GM04503 (cell line): ENCODE measurements around the gene MMP3.

Experiments
- DNase-seq: peaks from one replicate; pipeline ENCODE4 v3.0.0-alpha.2; 2012; ENCODE audit warnings: low read depth

MMP3 gene

DNA sequence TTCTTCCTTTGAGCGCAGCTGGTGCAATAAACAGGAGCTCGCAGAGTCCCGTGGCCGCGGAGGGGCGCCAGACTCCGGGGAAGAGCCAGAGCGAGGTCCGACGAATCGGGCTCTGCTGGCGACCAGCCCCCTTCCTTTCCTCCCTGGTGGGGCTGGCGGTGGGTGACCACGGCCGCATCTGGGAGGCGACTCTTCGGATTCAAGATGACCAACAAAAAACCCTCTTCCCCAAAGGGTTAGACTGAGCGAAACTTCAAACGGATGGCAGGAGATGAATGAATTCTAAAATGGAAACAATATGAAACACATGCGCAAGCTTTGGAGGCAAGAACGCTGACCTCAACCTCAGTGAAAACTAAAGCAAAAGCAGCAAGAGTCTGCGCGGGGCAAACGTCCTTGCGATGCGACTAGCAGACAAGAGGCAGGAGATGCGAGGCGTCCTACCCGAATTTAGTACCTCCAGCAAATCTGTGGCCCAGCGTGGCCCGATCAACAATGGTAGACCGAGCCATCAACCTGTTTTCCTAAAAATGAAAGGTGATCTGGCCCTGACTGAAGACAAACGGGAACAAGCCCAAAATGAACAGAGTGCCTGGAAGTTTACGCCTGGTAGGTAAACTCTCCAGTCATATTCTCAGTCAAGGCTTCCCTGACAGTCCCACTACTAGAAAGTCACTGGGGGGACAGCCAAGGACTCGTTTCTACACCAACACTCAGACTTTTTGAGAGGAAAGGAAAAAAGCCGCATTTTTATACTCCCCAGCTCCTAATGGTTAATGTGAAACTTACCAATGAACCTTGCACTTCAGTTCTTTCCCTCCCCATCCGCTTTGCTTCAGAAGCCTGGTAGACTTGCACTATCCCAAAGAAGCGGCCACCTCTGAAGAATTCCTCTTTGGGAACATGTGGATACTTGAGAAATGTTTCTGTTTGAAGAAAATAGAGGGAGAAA lies 11.6 kb downstream of the MMP3 start:
- DNase-seq = no peak

DNA sequence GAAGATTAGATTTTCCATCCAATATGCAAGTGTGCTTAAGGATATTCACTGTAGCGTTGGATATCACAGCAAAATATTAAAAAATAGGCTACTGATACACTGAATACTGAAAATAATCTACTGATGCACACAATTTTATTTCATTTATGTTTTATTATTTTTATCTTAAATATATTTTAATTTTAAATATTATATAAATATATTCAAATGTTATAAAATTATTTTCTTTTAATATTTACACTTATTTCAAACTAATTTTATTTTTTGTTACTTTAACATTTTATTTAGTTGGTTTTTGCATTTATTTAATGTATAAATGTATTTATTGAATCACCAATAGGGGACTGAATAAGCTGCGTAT lies 12.3 kb downstream of the MMP3 start:
- no peak for DNase-seq

DNA sequence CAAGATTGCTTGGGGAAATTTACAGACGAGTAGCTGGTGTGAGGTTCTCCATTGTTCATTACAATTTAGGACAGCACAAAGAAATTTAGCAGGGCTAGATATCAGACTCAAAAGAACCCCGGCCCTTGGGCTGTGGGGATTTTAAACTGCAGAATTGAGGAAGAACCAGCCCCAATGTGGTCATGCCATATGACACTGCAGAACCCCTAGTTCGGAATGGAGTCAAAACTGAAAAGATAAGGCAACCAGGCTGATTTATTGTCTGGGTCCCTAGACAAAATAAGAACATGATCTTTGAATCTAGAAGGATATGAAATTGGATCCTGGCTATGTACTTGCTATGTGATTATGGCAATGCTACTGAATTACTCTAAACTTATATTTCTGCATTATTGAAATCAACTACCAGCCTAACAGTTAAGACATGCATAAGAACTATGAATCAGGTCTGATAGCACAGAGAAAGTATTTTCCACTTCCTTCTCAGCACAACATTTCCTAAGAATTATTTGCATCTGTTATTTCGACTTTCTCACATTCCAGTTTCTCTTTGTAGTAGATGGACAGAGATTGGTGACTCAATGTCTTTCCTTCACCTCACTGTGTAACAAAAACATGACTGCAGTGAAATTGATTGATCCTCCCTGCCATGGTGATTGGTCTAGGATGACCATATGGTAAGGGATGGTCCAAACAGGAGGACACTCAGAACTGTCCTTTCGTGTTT lies 13.2 kb downstream of the MMP3 start:
- no peak for DNase-seq

DNA sequence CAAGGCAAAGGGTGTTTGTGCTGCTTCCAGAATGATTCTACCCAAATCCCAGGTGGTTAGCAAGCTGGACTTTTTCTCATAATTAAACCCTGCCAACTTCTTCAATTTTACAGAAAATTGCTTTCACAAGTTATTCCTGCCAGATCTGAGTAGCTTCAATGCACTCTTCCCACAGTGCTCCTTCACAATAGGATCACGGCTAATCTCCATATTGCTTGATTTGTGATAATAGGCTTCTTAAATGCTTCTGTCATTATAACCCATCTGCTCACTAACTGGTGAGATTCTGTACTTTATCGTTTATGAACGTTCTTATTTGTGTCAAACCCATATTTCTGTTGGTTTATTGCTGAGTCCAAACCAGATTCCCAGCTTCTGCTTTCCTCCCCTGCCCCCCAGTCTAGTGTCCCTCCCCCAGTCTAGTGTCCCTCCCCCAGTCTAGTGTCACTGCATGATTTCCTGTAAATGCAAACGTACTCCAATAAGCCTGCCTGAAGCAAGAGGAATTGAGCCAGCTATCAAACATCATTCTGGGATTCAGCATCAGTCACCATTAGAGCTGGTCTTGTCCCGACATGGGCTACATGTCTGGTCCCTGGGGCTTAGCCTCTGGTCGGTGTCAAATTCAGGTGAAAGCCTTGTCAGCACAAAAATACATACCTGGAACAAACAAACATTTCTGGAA lies 14.0 kb downstream of the MMP3 start:
- DNase-seq = no peak

DNA sequence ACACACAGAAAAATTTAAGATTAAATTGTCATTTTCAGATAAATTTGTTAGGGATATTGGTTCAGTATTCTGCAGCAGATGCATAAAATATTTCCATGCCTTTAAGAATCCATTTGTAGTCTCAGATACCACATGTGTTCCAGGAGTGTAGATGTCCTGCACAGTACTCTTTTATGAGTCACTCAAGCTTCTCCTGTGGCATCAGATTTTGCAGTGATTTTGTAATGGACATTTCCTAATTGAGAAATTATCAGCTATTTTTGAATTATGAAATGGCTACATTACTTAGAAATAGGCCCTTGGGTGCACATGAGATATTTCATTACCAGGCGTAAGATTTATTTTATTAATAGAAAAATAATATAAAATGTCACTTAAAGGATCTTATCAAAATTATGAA lies 18.9 kb downstream of the MMP3 start:
- DNase-seq = no peak

DNA sequence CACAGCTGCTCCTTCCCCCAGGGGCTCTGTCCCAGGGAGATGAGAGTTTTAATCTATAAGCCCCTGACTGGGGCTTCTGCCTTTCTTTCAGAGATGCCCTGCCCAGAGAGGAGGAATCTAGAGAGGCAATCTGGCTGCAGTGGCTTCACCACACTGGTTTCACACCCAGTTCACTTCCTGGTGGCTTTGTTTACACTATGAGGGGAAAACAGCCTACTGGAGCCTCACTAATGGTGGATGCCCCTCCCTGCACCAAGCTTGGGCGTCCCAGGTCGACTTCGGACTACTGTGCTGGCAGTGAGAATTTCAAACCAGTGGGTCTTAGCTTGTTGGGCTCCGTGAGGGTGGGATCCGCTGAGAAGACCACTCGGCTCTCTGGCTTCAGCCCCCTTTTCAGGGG lies 23.9 kb downstream of the MMP3 start:
- no peak for DNase-seq

DNA sequence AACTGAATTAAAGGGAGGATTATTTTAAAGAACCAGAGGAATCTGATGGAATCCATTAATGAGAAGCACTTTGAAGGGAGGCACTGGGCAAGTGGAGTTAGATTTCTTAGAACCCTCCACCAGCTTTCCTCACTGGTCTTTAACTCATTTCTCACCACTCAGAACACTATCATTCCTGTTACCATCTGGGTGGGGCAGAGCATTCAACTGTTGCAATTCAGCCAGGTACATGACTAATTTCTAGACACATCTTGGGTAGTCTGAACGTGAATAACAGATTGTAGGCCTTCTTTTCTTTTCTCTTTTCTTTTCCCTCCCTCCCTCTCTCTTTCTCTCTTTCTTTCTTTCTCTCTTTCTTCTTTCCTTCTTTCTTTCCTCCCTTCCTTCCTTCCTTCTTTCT lies 29.9 kb downstream of the MMP3 start:
- no peak for DNase-seq

DNA sequence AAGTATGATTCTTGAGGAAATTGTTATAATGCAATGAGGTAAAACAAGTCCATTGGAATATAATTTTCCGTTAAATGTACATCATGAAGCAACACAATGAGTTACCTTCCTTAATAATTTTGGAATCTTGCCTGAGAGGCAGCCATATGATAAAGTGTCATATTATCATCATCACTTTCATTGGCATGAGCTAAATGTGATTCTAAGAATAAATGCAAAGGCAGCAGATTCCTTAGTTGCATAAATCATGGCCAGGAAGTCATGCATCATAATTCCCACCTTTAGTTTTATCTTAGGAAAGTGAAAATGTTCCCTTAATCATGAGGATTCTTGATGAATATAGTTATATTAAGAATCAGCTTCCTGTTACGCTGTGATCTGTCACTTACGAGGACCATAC lies 31.2 kb downstream of the MMP3 start:
- no peak for DNase-seq

DNA sequence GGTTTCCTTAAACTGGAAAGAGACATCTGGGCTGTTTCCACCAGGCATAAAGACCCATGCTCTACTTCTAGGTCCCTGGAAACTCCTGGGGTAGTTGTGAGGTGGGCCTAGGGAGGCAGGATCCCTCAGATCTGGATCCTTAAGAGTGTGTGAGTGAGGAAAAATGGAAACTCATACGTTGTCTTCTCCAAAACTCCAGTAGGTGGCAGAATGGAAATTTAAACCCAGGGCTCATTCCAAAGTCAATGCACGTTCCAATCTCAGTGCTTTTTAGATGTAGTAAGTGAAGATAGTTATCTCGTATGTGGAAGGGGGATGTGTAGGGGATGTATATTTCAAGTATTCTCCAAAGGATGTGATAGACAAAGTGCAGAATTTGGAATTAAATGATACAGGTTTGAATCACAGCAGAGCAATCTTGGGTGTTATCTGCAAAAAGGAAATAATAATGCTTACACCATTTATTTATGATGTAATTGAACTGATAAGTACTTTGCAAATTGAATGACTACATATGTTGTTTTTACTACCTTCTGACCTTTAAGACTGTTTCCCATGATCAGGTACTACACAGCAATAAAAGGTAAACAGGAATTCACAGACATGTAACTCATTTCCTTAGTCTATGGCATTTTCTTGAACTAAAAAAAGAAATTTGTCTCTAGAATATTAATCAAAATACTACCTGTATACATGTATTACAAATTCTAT lies 32.3 kb downstream of the MMP3 start:
- no peak for DNase-seq

DNA sequence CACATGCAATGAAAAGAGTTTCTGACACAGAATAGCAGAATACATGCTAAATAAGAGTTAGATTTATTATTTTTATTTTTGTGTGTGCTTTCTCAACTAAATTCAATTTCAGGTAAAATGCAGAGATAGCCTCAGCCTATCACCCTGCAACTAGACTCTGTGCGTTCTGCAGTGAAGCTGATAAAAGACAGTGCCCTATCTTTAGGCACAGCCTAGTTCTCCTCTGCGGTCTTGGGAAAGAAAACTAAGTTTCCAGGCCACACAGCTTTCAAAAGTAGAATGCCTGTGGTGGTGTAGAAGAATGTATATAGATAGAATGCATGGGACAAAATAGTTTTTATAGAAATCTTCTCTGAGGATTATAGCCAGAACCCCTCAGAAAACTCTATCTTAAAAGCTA lies 33.4 kb downstream of the MMP3 start:
- no peak for DNase-seq

DNA sequence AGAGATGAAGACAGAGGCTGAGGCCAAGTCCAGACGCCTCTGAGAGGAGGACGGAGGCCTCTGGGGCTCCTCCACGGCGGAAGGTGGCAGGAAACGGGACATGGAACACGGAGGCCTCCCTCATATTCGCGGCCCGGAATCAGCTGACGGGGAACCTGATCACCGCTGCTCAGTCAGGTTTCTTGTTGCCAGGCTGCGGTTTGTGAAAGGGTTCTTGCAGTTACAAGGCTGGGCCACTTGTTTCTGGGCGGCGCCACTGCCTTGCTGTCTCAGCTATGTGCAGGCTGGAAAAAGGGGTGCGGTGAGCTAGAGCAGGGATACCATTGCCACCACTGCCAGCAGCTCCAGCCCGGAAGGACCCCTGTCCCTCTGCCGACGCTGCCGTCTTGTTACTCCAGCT lies 35.5 kb downstream of the MMP3 start:
- DNase-seq = no peak

DNA sequence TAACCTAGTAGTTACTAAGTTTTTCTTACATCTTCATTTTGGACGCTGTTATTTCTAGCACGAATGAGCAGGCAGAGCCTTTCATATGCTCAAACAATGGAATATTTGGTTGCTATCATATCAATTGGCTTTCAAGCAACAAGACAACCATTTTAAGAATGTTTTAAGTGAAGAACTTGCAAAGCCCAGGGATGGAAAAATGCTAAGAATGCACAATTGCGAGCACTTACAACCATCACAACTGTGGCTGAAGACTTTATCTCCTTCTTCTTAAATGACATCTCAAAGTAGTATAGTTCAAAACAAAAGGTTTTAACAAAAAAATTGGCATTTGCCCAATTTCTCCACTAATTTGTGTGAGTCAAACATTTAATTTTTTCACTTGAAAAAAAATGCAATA lies 37.1 kb downstream of the MMP3 start:
- peak; percentile 37 for DNase-seq

DNA sequence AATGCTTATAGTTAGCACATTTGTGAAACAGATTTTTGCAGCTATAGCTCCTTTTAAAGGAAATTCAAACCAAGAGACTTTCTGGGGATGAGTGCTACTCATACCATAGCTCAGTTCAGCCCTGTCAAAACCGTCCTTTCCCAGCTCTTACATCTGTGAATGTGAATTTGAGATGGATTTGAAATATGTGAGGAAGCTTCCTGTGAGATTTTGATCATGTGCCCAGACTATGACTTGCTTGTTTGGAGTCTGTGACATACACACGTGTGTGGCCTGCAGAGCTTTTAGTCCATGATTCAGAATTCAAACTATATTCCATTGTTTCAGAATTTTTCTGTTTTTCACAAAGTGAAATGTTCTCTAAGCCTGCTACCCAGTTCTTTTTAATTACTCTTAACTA lies 41.1 kb downstream of the MMP3 start:
- DNase-seq = peak; percentile 90

DNA sequence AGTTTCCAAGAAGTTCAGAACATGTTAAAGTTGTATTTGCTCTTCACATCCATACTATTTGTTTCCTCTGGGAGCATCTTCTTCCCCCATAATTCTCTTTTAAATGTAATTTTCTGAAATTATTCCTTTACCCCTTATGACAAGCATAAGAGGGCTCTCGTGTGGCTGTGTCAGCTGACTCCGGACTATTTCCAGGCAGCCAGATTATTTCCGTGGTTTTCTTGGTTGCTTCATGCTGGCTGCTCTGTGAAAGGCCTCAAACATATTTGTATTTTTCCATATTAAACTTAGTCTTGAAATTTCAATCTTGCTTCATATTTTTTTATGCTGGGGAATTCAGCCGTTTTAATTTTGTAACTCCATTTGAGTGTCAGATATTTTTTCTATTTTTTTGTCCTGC lies 42.6 kb downstream of the MMP3 start:
- DNase-seq = no peak

DNA sequence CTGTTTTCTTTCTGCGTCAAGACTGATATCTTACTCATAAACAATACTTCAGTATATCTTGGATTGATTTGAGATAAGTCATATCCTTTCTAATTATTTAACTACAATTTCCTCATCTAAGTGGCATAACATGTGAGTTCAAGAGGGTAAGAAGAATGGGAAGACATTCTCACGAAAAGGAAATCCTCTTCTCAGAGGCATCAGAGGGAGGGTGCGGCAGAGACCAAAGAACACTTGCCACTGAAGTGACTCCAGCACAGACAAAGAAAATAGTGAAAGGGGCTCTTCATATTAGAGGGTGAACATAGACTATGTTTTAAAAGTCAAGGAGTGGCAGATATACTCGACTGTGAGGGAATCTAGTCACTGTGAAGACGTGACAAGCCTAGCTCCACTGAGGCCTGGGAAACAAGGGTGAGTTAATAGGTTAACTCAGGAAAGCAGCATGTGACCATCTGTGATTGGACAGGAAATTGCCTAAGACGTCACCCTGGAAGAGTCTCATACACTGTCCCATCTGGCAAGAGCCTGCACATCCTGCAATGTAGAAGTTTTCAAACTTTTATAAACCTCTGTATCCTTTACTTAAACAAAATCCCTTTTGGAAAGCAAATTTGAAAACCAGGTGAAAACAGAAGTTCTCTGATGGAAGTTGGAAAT lies 43.6 kb downstream of the MMP3 start:
- peak; percentile 51 for DNase-seq

DNA sequence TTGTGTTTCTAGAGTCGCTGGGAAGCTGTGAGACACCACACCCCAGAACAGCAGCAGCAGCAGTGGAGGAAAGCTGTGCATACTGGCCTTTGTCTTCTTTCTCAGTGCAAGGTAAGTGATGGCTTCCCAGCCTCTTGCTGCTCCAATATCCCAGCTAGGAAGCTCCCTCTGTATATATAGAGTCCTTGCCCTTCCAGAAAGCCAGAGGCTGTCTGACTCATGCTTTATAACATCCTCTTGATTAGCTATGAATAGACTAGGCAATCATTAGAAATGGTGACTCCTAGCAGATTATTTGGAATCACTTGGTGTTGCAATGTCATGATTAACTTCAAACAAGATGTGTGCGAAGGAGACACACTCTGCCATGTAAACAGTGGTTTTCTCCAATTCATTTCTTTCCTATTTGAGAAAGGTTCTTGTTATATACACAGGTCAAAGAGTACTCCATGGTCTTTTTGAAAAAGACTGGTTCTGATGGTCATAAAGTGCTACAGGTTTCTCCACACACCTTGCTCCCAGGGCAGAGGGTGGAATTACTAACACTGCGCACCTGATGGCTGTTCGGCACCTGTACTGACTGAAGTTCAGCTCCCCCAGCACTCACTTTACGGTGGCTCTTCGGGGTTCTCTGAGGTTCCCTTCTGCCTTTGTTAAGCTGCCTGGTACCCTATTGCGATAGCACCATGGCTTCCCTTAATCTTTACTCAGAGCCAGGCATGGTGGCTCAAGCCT lies 45.2 kb downstream of the MMP3 start, which contains the start of gene MMP1:
Gene MMP1 (minus strand): TSS at position 149 of the 735 bp plus-strand sequence. CDS start 68 bp downstream, at position 81.
- DNase-seq = peak; percentile 67

DNA sequence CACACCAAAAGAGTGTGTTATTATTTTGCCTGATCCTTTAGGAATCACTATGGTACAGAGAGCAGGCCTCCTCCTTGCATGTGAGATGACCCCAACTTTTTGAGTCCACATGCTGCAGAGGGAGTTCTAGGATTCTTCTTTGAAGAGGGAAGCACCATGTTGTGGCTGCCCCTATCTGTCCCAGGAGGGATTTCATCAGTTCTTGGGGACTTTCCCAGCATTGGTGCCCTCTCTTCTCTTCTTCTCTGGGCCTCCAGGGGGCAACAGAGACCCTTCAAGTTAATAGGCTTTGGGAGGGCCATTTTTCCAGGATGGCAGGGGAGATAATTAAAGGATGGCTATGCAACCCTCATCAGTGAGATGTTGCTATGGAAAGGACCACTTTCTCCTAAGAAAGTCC lies 49.0 kb downstream of the MMP3 start:
- no peak for DNase-seq

DNA sequence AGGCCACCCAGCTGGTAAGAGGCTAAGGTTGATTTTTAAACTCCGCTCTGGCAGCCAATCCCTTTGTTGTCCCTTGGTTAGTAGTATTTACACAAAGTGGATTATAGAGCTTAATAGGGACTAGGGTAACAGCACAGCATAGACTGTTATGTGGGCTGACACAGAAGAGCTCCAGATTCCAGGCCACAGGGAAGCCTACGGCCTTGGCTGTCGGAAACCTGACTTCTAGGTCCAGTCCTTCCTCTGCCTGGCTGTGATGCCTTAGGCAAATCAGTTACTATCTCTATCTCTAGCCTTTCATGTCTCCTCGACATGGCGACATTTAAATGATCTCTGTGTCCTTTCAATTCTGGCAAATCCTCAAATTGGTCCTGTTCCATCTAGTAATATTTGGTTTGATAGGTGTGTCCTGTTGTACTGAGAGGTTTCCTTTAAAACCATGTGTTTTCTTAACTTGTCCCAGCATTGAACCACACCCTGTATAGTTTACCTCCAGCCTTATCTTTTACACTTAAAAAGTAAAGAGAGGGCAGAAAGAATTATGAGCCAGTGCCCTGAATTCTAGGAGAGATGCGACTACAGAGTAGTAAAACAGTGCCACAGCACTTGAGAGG lies 49.6 kb downstream of the MMP3 start:
- DNase-seq = no peak

DNA sequence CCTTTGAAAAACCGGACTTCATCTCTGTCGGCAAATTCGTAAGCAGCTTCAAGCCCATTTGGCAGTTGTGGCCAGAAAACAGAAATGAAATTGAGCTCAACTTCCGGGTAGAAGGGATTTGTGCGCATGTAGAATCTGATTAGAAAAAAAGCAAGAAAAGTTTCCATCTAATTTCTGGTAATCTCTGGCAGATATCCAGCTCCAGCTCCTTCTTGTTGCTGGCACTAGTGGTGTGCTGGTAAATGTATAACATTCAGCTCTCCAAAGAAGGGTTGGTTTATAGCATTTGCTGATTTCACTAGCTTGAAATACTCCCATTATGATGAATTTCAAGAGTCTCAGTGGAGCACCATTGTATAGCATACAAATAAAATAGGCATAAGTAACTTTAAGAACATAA lies 50.8 kb downstream of the MMP3 start:
- DNase-seq = no peak

DNA sequence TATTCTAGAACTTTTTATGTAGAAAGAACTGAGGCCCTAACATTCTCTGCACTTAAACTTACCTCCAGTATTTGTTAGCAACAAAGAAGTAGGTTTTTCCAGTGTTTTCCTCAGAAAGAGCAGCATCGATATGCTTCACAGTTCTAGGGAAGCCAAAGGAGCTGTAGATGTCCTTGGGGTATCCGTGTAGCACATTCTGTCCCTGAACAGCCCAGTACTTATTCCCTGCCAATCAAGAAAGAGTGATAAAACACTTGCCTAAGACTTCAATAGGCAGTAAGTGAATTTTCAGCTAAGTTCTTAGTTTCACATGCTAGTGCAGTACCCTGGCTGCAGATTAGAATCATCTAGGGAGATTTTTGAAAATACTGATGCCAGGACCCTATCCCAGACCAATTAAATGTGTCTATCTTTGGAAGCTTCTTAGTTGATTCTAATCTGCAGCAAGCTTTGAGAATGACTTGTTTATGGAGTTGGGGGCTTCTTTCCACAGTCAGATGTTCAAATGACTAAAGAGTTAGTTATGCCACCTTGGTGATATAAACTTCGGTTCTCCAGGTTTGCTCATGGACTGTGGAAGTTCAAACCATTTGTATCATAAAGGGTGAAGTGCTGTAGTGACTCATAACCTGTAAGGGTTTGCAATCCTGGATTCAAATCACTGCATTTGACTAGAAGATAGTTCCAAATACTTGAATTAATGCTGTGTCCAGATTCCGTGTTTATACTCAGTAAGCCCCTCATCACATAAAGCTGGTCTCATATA lies 52.0 kb downstream of the MMP3 start:
- DNase-seq = no peak
